GM18505 (cell line): ENCODE data around the gene ELOVL6.
"Not testable (repeated sequence)": the region's sequence is repeated elsewhere in the genome, so short reads cannot be mapped to it uniquely, and the experiment has no call there.

Source experiments
- ATAC-seq: cut with Tn5 transposase; IDR thresholded peaks from one replicate; pipeline ENCODE4 v1.9.1; 2021; ENCODE audit not compliant: unreplicated experiment
- POLR2A ChIP-seq: IDR thresholded peaks from 4 replicates; pipeline ENCODE4 v1.6.1; 2011; ENCODE audit warnings: borderline replicate concordance; ENCODE audit not compliant: insufficient read depth, insufficient read length; ENCODE audit errors: extremely low read depth

The ELOVL6 gene

GRCh38 chr4:110163327-110164069 is 34.9 kb downstream of the ELOVL6 start:
- ATAC-seq: no peak
- TF ChIP-seq POLR2A: no peak

- TF ChIP-seq POLR2A: no peak
- no peak for ATAC-seq
Measured at GRCh38 chr4:110160618-110161017, 37.8 kb downstream of the ELOVL6 start.

DNA sequence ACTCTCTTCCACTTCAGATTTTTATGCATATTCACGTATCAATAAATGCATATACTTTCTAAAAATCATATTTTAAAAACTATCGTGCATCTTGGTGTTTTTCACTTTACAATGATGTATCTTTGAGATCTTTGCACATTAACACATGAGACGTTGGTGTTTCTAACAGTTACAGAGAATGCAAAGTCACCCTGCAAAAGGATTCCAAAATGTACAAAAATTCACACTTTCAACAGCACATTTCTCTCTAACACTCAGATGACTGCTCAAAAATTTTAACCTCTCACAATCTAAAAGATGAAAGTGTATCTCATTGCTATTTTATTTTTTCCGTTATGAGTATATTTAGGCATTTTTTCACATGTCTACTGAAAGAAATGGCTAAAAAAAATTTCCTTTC is 38.9 kb downstream of the ELOVL6 start:
- ATAC-seq: no peak
- no peak for TF ChIP-seq POLR2A

- no peak for TF ChIP-seq POLR2A
- no peak for ATAC-seq
Measured at GRCh38 chr4:110157580-110157979, 40.8 kb downstream of the ELOVL6 start.

GRCh38 chr4:110157166-110157565 is 41.2 kb downstream of the ELOVL6 start:
- ATAC-seq: not testable (repeated sequence)

DNA sequence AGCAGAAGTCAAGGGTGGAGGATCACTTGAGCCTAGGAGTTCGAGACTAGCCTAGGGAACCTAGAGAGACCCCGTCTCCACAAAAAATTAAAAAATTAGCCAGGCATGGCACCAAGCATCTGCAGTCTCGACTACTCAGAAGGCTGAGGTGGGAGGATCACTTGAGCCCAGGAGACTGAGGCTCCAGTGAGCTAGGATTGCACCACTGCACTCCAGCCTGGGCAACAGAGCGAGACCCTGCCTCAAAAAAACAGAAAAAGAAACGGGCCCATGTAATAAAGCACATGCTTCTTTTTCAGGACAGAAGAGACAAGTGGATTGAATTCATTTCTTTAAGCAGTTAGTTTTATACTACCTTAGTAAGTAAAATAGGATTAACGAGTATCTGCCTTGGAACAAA is 42.0 kb downstream of the ELOVL6 start:
- no peak for ATAC-seq
- TF ChIP-seq POLR2A: no peak

GRCh38 chr4:110155654-110156053 is 42.8 kb downstream of the ELOVL6 start:
- no peak for ATAC-seq
- no peak for TF ChIP-seq POLR2A

DNA sequence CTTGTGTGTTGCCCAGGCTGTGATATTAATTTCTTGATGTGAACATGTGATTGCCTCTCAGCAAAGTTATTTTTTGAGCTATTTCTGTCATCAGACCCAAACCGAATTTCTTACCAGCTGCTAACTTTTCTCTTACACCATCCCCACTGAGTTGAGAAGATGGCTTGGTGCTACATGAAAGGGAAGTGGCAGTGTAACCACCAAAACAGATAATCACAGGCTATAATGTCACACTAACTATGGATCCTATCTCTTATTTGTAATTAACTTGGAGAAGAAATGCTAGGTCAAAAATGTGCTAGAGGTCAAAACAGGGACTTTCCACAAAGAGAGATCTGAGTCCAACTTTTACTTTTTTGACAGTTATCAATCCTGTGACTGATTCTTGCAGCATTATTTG is 43.8 kb downstream of the ELOVL6 start:
- no peak for ATAC-seq
- TF ChIP-seq POLR2A: no peak

DNA sequence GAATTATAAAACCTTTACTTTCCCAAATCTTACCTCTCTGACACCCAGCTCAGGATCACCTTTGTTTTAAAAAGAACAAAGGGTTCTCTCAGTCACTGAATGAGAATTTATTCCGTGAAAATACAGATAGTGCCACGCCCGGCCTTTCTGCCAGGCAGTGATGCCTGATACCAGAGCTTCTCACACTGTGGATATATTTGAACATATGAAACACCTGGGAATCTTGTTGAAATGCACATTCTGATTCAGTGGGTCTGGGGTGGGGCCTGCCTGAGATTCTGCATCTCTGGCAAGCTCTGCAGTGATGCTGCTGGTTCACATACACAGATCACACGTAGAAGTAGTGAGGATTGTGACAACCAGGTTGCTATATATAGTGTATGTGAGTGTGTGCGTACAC is 46.0 kb downstream of the ELOVL6 start:
- no peak for ATAC-seq
- no peak for TF ChIP-seq POLR2A

GRCh38 chr4:110149089-110149488 is 49.3 kb downstream of the ELOVL6 start:
- ATAC-seq: no peak

GRCh38 chr4:110142461-110142860 is 56.0 kb downstream of the ELOVL6 start:
- no peak for TF ChIP-seq POLR2A
- ATAC-seq: no peak

More at GRCh38 chr4:110149089-110149488, 49.3 kb downstream of the ELOVL6 start:
- no peak for TF ChIP-seq POLR2A

- ATAC-seq: no peak
- TF ChIP-seq POLR2A: no peak
Measured at GRCh38 chr4:110139815-110140214, 58.6 kb downstream of the ELOVL6 start.

DNA sequence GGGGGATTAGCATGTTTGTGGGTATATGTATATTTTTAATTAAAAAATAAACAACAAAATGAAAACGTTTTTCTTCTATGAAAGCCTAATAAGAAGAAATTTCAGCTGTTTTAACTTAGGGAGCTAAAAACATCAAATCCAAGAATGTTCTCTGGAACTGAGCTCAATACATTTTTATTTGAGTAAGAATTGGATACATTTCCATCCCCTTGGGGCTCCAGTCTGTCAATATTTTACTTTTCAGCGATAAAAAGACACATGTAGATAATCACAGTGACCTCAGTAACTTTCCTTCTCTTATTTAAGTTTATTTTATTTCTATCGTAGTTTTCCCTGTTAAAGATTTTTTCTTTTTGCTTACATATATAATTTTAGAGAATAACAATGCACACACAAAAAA is 59.3 kb downstream of the ELOVL6 start:
- no peak for TF ChIP-seq POLR2A
- no peak for ATAC-seq

DNA sequence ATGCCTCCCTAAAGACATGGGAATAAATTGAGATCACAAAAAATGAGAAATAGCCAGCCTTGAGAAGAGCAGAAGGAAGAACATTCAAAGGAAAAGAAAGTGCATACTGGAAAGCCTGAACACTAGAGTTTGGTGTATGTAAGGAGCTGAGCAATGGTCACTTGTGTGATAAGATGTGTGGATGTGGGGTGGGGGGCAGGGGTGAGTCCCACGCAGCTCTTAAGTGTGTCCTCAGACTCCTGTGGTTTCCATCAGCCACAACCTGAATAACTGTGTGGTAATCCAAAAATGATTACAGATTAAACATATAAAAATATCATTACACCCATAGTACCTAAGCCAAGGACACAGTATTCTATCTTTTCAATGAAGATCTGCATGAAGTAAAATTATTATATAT is 59.9 kb downstream of the ELOVL6 start:
- no peak for ATAC-seq
- no peak for TF ChIP-seq POLR2A

DNA sequence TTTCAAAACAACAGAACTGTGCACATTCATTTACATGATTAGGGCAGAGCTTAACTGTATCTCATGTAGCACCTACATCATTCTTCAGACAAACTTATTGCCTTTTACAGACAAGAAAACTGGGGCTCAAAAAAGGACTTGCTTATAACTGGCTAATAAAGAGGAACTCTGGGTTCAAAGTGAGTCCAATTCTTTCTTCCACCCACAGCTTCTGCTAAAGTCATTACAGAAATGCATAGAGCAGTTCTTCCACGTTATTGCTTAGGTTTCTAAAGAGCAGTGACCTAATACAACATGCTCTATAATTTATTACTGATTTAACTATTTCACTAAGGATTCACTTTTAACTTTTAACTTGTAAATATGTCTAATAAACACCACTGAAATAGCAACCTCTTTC is 60.6 kb downstream of the ELOVL6 start:
- TF ChIP-seq POLR2A: no peak
- ATAC-seq: no peak
